K562 (cell line): ENCODE measurements around the gene SDCCAG8. TPM values are rescaled to one million over a fixed set of nuclear protein-coding genes. Genes with fewer than 3 reads are reported as not detected.

Experiments used
- ATAC-seq: fragments of 200-7000 bp; cut with Tn5 transposase; 3 replicates; pipeline ENCODE4 v1.9.1; 2020; ENCODE audit warnings: moderate library complexity
- BruUV-seq: library from RNA; stranded (reverse); fragments of 400-500 nt; replicated peaks from 2 replicates; lab custom pipeline; 2021; lab: Mats Ljungman, UMichigan
- CTCF ChIA-PET: fragments of 300-600 bp; formaldehyde crosslinking; extraction: SDS; loops from one replicate; lab custom pipeline; 2021; ENCODE audit warnings: low intra/inter-chr PET ratio; lab: Yijun Ruan, JAX
- POLR2A ChIA-PET: fragments of 300-600, 350-650 bp; sonication (Branson Sonifier 250); formaldehyde crosslinking; extraction: SDS; loops from one replicate; lab custom pipeline; 2021; ENCODE audit warnings: antibody characterized with exemption, inconsistent platforms; lab: Yijun Ruan, JAX
- DNase-seq, 4 experiments: peaks; one replicate each; pipeline versions ENCODE4 v3.0.0 to v3.0.0-alpha.2; 2011 to 2018; ENCODE audit warnings: low spot score in 3 of 4, mixed read lengths in 3 of 4; ENCODE audit errors: extremely low read depth in 1 of 4
- FAIRE-seq: peaks from 2 replicates; lab custom pipeline; 2011; peaks lifted over from hg19 to GRCh38; lab: Jason Lieb, UNC
- H2AFZ ChIP-seq: 2 replicates; pipeline ENCODE4 v1.6.0; 2011; ENCODE audit warnings: low read depth, low read length, control low read depth, inconsistent platforms
- H3K27ac ChIP-seq: fragments of 200-600 bp; 3 replicates; pipeline ENCODE4 v1.8.0; 2011; ENCODE audit warnings: low read depth, mild to moderate bottlenecking, control low read depth, inconsistent platforms, low read length, moderate library complexity, mixed read lengths; ENCODE audit errors: extremely low read depth
- H3K27me3 ChIP-seq, 2 experiments: fragments of 300-600 bp in 1 of 2; 2 replicates in 1 of 2; 3 replicates in 1 of 2; pipeline versions ENCODE4 v1.6.0 to v1.8.0; 2011; ENCODE audit warnings: inconsistent platforms in 2 of 2, low read length in 2 of 2, mild to moderate bottlenecking in 1 of 2, mixed read lengths in 1 of 2, moderate library complexity in 1 of 2; ENCODE audit not compliant: control insufficient read depth in 2 of 2, insufficient read depth in 2 of 2
- H3K36me3 ChIP-seq: fragments of 300-600 bp; 3 replicates; pipeline ENCODE4 v1.8.0; 2011; ENCODE audit warnings: mild to moderate bottlenecking, low read length, inconsistent platforms; ENCODE audit not compliant: control insufficient read depth, insufficient read depth
- H3K4me1 ChIP-seq, 2 experiments: fragments of 200-600 bp in 1 of 2; replicated peaks in 1 of 2; 2 replicates in 1 of 2; 3 replicates in 1 of 2; pipeline versions ENCODE4 v1.5.1 to v1.8.0; 2011; ENCODE audit warnings: inconsistent platforms in 2 of 2, low read length in 2 of 2, mild to moderate bottlenecking in 1 of 2, mixed read lengths in 1 of 2, moderate library complexity in 1 of 2; ENCODE audit not compliant: control insufficient read depth in 2 of 2, insufficient read depth in 2 of 2
- H3K4me2 ChIP-seq: 2 replicates; pipeline ENCODE4 v1.6.1; 2011; ENCODE audit warnings: low read length, control low read depth, inconsistent platforms, mixed read lengths; ENCODE audit not compliant: insufficient read depth
- H3K4me3 ChIP-seq: fragments of 200-600 bp; sonication (generic), shearing (Covaris generic); 2 replicates; pipeline ENCODE4 v1.5.1; 2016; ENCODE audit warnings: control low read depth, inconsistent platforms
- H3K79me2 ChIP-seq: fragments of 200-600 bp; 3 replicates; pipeline ENCODE4 v1.8.0; 2011; ENCODE audit warnings: low read length, inconsistent platforms; ENCODE audit not compliant: control insufficient read depth, insufficient read depth
- H3K9ac ChIP-seq, 2 experiments: 2 replicates each; pipeline versions ENCODE4 v1.6.0 to v1.6.1; 2011; ENCODE audit warnings: low read depth in 2 of 2, low read length in 2 of 2, control low read depth in 1 of 2, inconsistent platforms in 1 of 2, mild to moderate bottlenecking in 1 of 2, mixed read lengths in 1 of 2; ENCODE audit not compliant: insufficient read depth in 1 of 2
- H3K9me1 ChIP-seq: one replicate; pipeline ENCODE4 v1.6.0; 2011; ENCODE audit warnings: inconsistent platforms, mild to moderate bottlenecking, low read length, moderate library complexity; ENCODE audit not compliant: control insufficient read depth, insufficient read depth
- H3K9me3 ChIP-seq: replicated peaks from 2 replicates; pipeline ENCODE4 v1.5.1; 2011; ENCODE audit warnings: low read depth, low read length, inconsistent platforms; ENCODE audit not compliant: control insufficient read depth, insufficient read depth
- H4K20me1 ChIP-seq: replicated peaks from 2 replicates; pipeline ENCODE4 v1.6.1; 2011; ENCODE audit warnings: low read length, inconsistent platforms, mixed read lengths; ENCODE audit not compliant: control insufficient read depth, insufficient read depth
- ARID1B ChIP-seq: fragments of 450-650 bp; IDR thresholded peaks from 2 replicates; pipeline ENCODE4 v1.6.1; 2016; ENCODE audit warnings: antibody characterized with exemption, mild to moderate bottlenecking, inconsistent platforms
- BMI1 ChIP-seq: fragments of 150-350 bp; IDR thresholded peaks from 2 replicates; pipeline ENCODE4 v1.6.1; 2014; ENCODE audit warnings: low read length
- BRD9 ChIP-seq: fragments of 450-650 bp; IDR thresholded peaks from 2 replicates; pipeline ENCODE4 v1.6.1; 2018; ENCODE audit warnings: low read depth; ENCODE audit not compliant: partially characterized antibody
- CAMTA2 ChIP-seq: fragments of 250-450 bp; sonication (Bioruptor Pico); conservative IDR thresholded peaks from 2 replicates; pipeline ENCODE4 v1.5.1; 2022
- CREB3 ChIP-seq: fragments of 450-650 bp; conservative IDR thresholded peaks from 2 replicates; pipeline ENCODE4 v1.6.1; 2016; ENCODE audit warnings: missing genetic modification characterization, low read depth, mild to moderate bottlenecking, missing compliant biosample characterization, moderate library complexity
- EP300 ChIP-seq: IDR thresholded peaks from 2 replicates; pipeline ENCODE4 v1.6.1; 2012; ENCODE audit warnings: low read length, improper control_type of control experiment
- FOSL1 ChIP-seq: fragments of 200-800 bp; sonication (Bioruptor generic); conservative IDR thresholded peaks from 2 replicates; pipeline ENCODE4 v1.6.1; 2016; ENCODE audit warnings: missing genetic modification characterization, missing compliant biosample characterization
- FOXP1 ChIP-seq: sonication (generic); formaldehyde crosslinking; IDR thresholded peaks from 2 replicates; pipeline ENCODE4 v1.8.0; 2022; ENCODE audit warnings: mild to moderate bottlenecking, missing genetic modification reagents
- MXD1 ChIP-seq: fragments of 250-450 bp; sonication (Bioruptor Pico); IDR thresholded peaks from 2 replicates; pipeline ENCODE4 v1.8.0; 2021; ENCODE audit warnings: borderline replicate concordance, mild to moderate bottlenecking, moderate library complexity; ENCODE audit not compliant: poor library complexity, severe bottlenecking
- SUPT5H ChIP-seq: fragments of 450-650 bp; IDR thresholded peaks from 2 replicates; pipeline ENCODE4 v1.6.1; 2016
- THRB ChIP-seq: fragments of 450-650 bp; formaldehyde crosslinking; conservative IDR thresholded peaks from 2 replicates; pipeline ENCODE4 v1.4.0; 2022; ENCODE audit warnings: mild to moderate bottlenecking, missing genetic modification characterization
- ZBTB1 ChIP-seq: sonication (generic); formaldehyde crosslinking; IDR thresholded peaks from 2 replicates; pipeline ENCODE4 v1.8.1; 2023; ENCODE audit warnings: missing genetic modification reagents, low read depth, mild to moderate bottlenecking, borderline replicate concordance
- WGBS: fragments of 100-300 bp; shearing (Covaris generic); methylation state at CpG from one replicate; pipeline ENCODE4 v1.1.6; 2016; ENCODE audit warnings: low coverage, mixed read lengths; ENCODE audit not compliant: insufficient coverage; ENCODE audit errors: missing lambda C conversion rate; 5-methylcytosine and 5-hydroxymethylcytosine counted together
- in situ Hi-C: fragments of 300-500 bp; cut with MboI; formaldehyde crosslinking; loops from 4 replicates; pipeline ENCODE4 v1.15.0; 2018; ENCODE audit warnings: inconsistent platforms, mixed read lengths
- intact Hi-C: fragments of 100-400 bp; cut with micrococcal nuclease; formaldehyde crosslinking; loops from 2 replicates; pipeline ENCODE4 v1.14.2; 2022
- polyA plus RNA-seq, 8 experiments: library from polyadenylated mRNA; depleted of rRNA in 4 of 8; stranded (reverse) in 5 of 8; unstranded in 3 of 8; fragments of >200 nt; fragmentation: Nextera tagmentation in 2 of 8; fragmentation: Illumina TruSeq in 1 of 8; extraction: Ambion mirVana in 2 of 8; extraction: Trizol in 1 of 8; gene quantifications; 2 replicates each; pipeline versions ENCODE4 v1.2.1 to v1.2.3, GENCODE V29; 2011 to 2014; ENCODE audit warnings: inconsistent platforms in 1 of 8, missing spikeins in 1 of 8
- total RNA-seq, 7 experiments: library from RNA; depleted of rRNA in 6 of 7; stranded (reverse); fragments of >200 nt in 6 of 7; fragmentation: Illumina TruSeq in 2 of 7; extraction: Trizol in 2 of 7; gene quantifications; 2 replicates each; pipeline versions ENCODE4 v1.2.1 to v1.2.3, GENCODE V29; 2011 to 2021; ENCODE audit warnings: low replicate concordance in 1 of 7
- TF ChIP-seq, protein P1 (sequence below): fragments of 450-650 bp; IDR thresholded peaks from 2 replicates; pipeline ENCODE4 v1.6.1; 2018; ENCODE audit not compliant: partially characterized antibody

The SDCCAG8 gene
- total and polyA plus RNA-seq, 9 of the 15 experiments (the other 6 are each of a cell fraction or from before 2014, with no cell fraction given), result 17.9 to 36.7 (median 25.4) TPM

DNA sequence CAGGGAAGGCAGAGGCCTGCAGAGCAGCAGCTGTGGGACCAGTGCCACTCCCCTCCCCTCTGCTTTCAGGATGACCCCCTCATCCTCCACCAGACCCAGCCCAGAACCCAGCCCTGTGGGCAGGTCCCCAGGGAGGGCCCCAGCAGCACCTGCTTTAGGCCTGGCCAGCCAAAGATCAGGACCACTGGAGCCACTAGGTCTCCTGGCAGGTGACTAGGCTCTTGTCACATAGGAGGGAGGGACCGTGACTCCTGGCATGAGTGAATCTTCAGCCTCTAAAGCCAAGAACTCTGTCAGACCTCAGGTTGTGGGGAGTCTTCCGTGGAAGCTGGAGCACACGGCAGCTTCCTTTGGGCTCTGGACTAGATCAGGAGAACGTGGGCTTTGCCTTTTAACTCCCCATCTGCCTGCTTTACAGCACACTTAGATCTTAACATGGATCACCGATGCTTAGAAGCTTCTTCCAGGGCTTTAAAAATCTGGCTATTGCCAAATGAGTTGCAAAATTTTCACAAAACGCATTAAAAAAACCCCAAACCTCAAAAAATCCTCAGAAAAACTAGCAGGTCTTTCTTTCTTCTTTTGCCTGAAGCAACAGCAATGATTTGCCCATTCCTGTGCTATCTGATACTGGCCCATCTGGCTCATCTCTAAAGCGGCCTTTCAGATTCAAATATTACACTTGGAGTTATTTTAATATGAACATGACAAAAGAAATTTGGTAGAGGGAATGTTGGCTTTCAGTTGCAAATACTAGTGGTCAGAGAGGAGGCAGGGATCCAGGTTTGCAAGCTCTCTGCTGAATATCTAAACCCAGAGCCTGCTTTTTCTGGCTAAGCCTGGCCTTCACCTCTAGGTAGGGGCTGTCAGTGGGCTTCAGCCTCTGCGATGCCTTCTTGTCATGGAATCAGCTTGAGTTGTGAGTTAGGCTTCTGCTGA, 235.2 kb downstream of the SDCCAG8 start:
- in situ Hi-C loops, result loop anchor here (25.0 kb wide), 1 partner anchor 771 kb away; no protein-coding TSS in a partner anchor
- Histone ChIP-seq H4K20me1 (0 out of 2 replicates have a peak, but pooled peaks cover 3% of the 10 kb centered on the region), H3K27ac (no peak overlapping the region), H3K4me2 (no peak overlapping the region), H3K9me1 (no peaks in the 10 kb centered on the region), H3K4me3 (no peak overlapping the region), H3K9ac (no peak overlapping the region), H3K9me3 (no peaks in the 10 kb centered on the region), H3K36me3 (no peaks in the 10 kb centered on the region), H3K27me3 (no peaks in the 10 kb centered on the region), H3K4me1 (peaks cover 0 to 22% of the 10 kb centered on the region in 2 experiments; a peak in 1 of 5 replicates), H3K79me2 (no peaks in the 10 kb centered on the region), H2AFZ (no peak overlapping the region)
- no TSS peak for BruUV-seq
- CTCF ChIA-PET, result no interaction called here
- no peak for DNase-seq
- WGBS, result 43% methylated on average over 8 of the region's 8 CpGs
- FAIRE-seq, result no peak
- POLR2A ChIA-PET, result interaction anchor here (1.2 kb wide), 1 partner anchor 132 kb away, joined by 3 read pairs; no protein-coding TSS in a partner anchor
- intact Hi-C loops, result no loop called here
- ATAC-seq, result no peak
- no peak for TF ChIP-seq SUPT5H
- no peak for TF ChIP-seq ARID1B
- TF ChIP-seq BMI1, result no peak
- no peak for TF ChIP-seq MXD1 (CRISPR knock-in tag)
- TF ChIP-seq FOSL1 (tag), result no peak
- TF ChIP-seq ZBTB1 (CRISPR knock-in tag), result no peak
- TF ChIP-seq, protein P1, sequence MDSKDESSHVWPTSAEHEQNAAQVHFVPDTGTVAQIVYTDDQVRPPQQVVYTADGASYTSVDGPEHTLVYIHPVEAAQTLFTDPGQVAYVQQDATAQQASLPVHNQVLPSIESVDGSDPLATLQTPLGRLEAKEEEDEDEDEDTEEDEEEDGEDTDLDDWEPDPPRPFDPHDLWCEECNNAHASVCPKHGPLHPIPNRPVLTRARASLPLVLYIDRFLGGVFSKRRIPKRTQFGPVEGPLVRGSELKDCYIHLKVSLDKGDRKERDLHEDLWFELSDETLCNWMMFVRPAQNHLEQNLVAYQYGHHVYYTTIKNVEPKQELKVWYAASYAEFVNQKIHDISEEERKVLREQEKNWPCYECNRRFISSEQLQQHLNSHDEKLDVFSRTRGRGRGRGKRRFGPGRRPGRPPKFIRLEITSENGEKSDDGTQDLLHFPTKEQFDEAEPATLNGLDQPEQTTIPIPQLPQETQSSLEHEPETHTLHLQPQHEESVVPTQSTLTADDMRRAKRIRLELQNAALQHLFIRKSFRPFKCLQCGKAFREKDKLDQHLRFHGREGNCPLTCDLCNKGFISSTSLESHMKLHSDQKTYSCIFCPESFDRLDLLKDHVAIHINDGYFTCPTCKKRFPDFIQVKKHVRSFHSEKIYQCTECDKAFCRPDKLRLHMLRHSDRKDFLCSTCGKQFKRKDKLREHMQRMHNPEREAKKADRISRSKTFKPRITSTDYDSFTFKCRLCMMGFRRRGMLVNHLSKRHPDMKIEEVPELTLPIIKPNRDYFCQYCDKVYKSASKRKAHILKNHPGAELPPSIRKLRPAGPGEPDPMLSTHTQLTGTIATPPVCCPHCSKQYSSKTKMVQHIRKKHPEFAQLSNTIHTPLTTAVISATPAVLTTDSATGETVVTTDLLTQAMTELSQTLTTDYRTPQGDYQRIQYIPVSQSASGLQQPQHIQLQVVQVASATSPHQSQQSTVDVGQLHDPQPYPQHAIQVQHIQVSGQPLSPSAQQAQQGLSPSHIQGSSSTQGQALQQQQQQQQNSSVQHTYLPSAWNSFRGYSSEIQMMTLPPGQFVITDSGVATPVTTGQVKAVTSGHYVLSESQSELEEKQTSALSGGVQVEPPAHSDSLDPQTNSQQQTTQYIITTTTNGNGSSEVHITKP, result no peak
- TF ChIP-seq FOXP1, result no peak
- no peak for TF ChIP-seq THRB (CRISPR knock-in tag)
- no peak for TF ChIP-seq CAMTA2 (CRISPR knock-in tag)
- TF ChIP-seq EP300, result no peak
- no peak for TF ChIP-seq BRD9
- no peak for TF ChIP-seq CREB3 (tag)
